PC-3 (cell line): ENCODE measurements around the gene FGD5. TPM values are rescaled to one million over a fixed set of nuclear protein-coding genes. Genes with fewer than 3 reads are reported as not detected.

Source experiments
- ATAC-seq: fragments of 200-7000 bp; cut with Tn5 transposase; 2 replicates; pipeline ENCODE4 v1.9.1; 2020; ENCODE audit warnings: mild to moderate bottlenecking, moderate library complexity
- BruUV-seq: library from RNA; stranded (reverse); fragments of 400-500 nt; replicated peaks from 2 replicates; lab custom pipeline; 2021; lab: Mats Ljungman, UMichigan
- CTCF ChIA-PET: fragments of 300-600 bp; sonication (Branson Sonifier 250); formaldehyde crosslinking; loops from one replicate; lab custom pipeline; 2022; ENCODE audit warnings: antibody characterized with exemption; lab: Charles Lee
- POLR2A ChIA-PET: fragments of 300-600 bp; sonication (Branson Sonifier 250); formaldehyde crosslinking; loops from one replicate; lab custom pipeline; 2022; ENCODE audit warnings: antibody characterized with exemption; ENCODE audit not compliant: unreplicated experiment; lab: Charles Lee
- DNase-seq: peaks from one replicate; pipeline ENCODE4 v3.0.0-alpha.2; 2015
- H2AFZ ChIP-seq: fragments of 300-600 bp; sonication (generic); 2 replicates; pipeline ENCODE4 v1.6.0; 2016; ENCODE audit warnings: antibody characterized with exemption, low read length
- H3F3A ChIP-seq: fragments of 300-600 bp; sonication (generic); one replicate; pipeline ENCODE4 v1.6.0; 2017; ENCODE audit warnings: antibody characterized with exemption, low read length, control low read depth, mild to moderate bottlenecking; ENCODE audit not compliant: unreplicated experiment
- H3K27ac ChIP-seq: fragments of 300-600 bp; sonication (generic); 2 replicates; pipeline ENCODE4 v1.5.1; 2016; ENCODE audit warnings: mild to moderate bottlenecking, low read length
- H3K27me3 ChIP-seq: fragments of 300-600 bp; sonication (generic); 2 replicates; pipeline ENCODE4 v1.6.1; 2016; ENCODE audit warnings: low read length, mixed read lengths
- H3K36me3 ChIP-seq: fragments of 300-600 bp; sonication (generic); 2 replicates; pipeline ENCODE4 v1.6.1; 2016; ENCODE audit warnings: low read depth, mixed run types, low read length, mixed read lengths
- H3K4me1 ChIP-seq: fragments of 300-600 bp; sonication (generic); 2 replicates; pipeline ENCODE4 v1.5.1; 2016; ENCODE audit warnings: low read length; ENCODE audit not compliant: insufficient read depth
- H3K4me2 ChIP-seq: fragments of 300-600 bp; sonication (generic); 2 replicates; pipeline ENCODE4 v1.6.0; 2016; ENCODE audit warnings: low read length
- H3K4me3 ChIP-seq: fragments of 300-600 bp; sonication (generic); 2 replicates; pipeline ENCODE4 v1.5.1; 2016; ENCODE audit warnings: mild to moderate bottlenecking, low read length, mixed read lengths
- H3K79me2 ChIP-seq: fragments of 300-600 bp; sonication (generic); 2 replicates; pipeline ENCODE4 v1.6.1; 2017; ENCODE audit warnings: low read length, mixed read lengths
- H3K9ac ChIP-seq: fragments of 300-600 bp; sonication (generic); 2 replicates; pipeline ENCODE4 v1.6.0; 2016; ENCODE audit warnings: mild to moderate bottlenecking, low read length
- H3K9me2 ChIP-seq: fragments of 300-600 bp; sonication (generic); replicated peaks from 2 replicates; pipeline ENCODE4 v1.6.1; 2016; ENCODE audit warnings: mixed run types, low read length, mixed read lengths
- H3K9me3 ChIP-seq: fragments of 300-600 bp; sonication (generic); 2 replicates; pipeline ENCODE4 v1.6.1; 2016; ENCODE audit warnings: low read length, mixed read lengths
- H4K20me1 ChIP-seq: fragments of 300-600 bp; sonication (generic); 2 replicates; pipeline ENCODE4 v1.6.1; 2016; ENCODE audit warnings: low read length, mixed read lengths
- CTCF ChIP-seq: fragments of 300-600 bp; sonication (generic); conservative IDR thresholded peaks from 2 replicates; pipeline ENCODE4 v1.5.1; 2017; ENCODE audit warnings: antibody characterized with exemption, low read depth, mild to moderate bottlenecking, low read length
- EZH2 ChIP-seq: fragments of 300-600 bp; sonication (generic); IDR thresholded peaks from one replicate; pipeline ENCODE4 v1.6.1; 2017; ENCODE audit warnings: antibody characterized with exemption, mild to moderate bottlenecking, low read length; ENCODE audit not compliant: unreplicated experiment
- EZH2phosphoT487 ChIP-seq: fragments of 300-600 bp; sonication (generic); IDR thresholded peaks from 2 replicates; pipeline ENCODE4 v1.6.1; 2018; ENCODE audit warnings: mild to moderate bottlenecking, antibody characterized with exemption, low read length, borderline replicate concordance
- intact Hi-C: fragments of 100-400 bp; cut with micrococcal nuclease; formaldehyde crosslinking; loops from 2 replicates; pipeline ENCODE4 v1.9.0; 2023
- total RNA-seq: library from RNA; depleted of rRNA; stranded (reverse); fragments of >200 nt; gene quantifications from 2 replicates; pipeline ENCODE4 v1.2.3, GENCODE V29; 2014

Gene FGD5
- total RNA-seq, 1 experiment from 2014 or later = not detected

DNA sequence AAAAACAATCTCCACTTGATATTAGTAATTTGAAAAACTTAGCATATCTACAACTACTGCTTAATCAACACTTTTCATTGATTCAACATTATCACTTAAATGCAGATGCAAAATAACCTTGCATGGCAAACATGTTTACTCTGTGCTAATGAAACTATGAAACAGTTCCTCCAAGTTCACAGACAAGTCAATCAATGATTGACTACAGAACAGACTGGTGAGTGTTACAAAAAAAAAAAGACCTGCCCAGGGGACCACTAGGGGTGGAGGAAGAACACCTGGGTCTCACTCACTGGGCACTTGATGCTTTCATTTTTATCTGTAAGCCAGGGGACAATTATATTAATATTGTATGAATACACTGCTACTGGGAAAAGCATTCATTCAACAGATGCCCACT lies 124.3 kb downstream of the FGD5 start:
- H3K27ac ChIP-seq = no peak overlapping the region
- ATAC-seq (no peak), DNase-seq (no peak)
- no peak overlapping the region for H3K4me2 ChIP-seq
- H3K4me1 ChIP-seq = 0 out of 2 replicates have a peak, but pooled peaks cover 8% of the 10 kb centered on the region
- H3K79me2 ChIP-seq = peaks cover 37% of the 10 kb centered on the region
- H3K9me2 ChIP-seq = no peaks in the 10 kb centered on the region
- H3K36me3 ChIP-seq = peaks cover 11% of the 10 kb centered on the region; the same call in 1 of the 2 replicates
- H2AFZ ChIP-seq = no peak overlapping the region
- H3K9me3 ChIP-seq = no peaks in the 10 kb centered on the region
- H3K27me3 ChIP-seq = no peaks in the 10 kb centered on the region
- POLR2A ChIA-PET = no interaction called here
- CTCF ChIA-PET = no interaction called here
- no peak overlapping the region for H3K9ac ChIP-seq
- H3F3A ChIP-seq = no peaks in the 10 kb centered on the region
- no TSS peak for BruUV-seq
- peaks cover 4% of the 10 kb centered on the region; the same call in 1 of the 2 replicates for H4K20me1 ChIP-seq
- TF ChIP-seq CTCF (no peak), EZH2phosphoT487 (no peak), EZH2 (no peak)
- H3K4me3 ChIP-seq = no peak overlapping the region
- intact Hi-C loops = no loop called here

- no peaks in the 10 kb centered on the region for H3F3A ChIP-seq
- peaks cover 4% of the 10 kb centered on the region; the same call in 1 of the 2 replicates for H4K20me1 ChIP-seq
- peak overlapping the region; percentile 86 for H3K4me2 ChIP-seq
- ChIA-PET POLR2A (no interaction called here), CTCF (interaction anchor here (0.6 kb wide), 1 partner anchor 20 kb away, joined by 3 read pairs; no protein-coding TSS in a partner anchor)
- no peak overlapping the region for H3K27ac ChIP-seq
- intact Hi-C loops = loop anchor here (2.0 kb wide), 1 partner anchor 53 kb away; no protein-coding TSS in a partner anchor
- H3K4me3 ChIP-seq = peak overlapping the region; percentile 91
- no peak for ATAC-seq
- H3K9me3 ChIP-seq = no peaks in the 10 kb centered on the region
- peak overlapping the region; percentile 99 for H3K9ac ChIP-seq
- TF ChIP-seq CTCF = no peak
- TF ChIP-seq EZH2 = no peak
- TF ChIP-seq EZH2phosphoT487 = no peak
- peaks cover 64% of the 10 kb centered on the region for H3K79me2 ChIP-seq
- no peaks in the 10 kb centered on the region for H3K27me3 ChIP-seq
- no peaks in the 10 kb centered on the region for H3K9me2 ChIP-seq
- peaks cover 16% of the 10 kb centered on the region; the same call in 1 of the 2 replicates for H3K4me1 ChIP-seq
- BruUV-seq = no TSS peak
- H2AFZ ChIP-seq = no peak overlapping the region
- DNase-seq = no peak
- H3K36me3 ChIP-seq = peaks cover 11% of the 10 kb centered on the region; the same call in 1 of the 2 replicates
These were observed 127.5 kb downstream of the FGD5 start for GRCh38 chr3:14946236-14946635.

DNA sequence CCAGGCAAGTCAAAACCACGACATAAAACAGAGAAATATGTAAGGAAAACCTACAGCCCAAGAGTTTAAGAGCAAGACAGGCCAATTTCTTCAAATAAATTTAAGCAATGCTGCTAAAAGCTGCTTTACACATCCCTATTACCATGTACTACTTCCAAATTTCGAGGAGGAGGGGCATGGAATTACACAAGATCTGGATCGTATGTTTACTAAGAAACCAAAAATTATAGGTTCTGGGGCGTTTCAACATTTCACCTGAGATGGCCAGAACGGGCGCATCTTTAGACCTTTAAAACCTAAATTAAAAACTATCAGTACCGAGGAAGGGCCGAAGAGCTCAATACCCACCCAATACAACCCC lies 128.0 kb downstream of the FGD5 start:
- H3K9me3 ChIP-seq = no peaks in the 10 kb centered on the region
- intact Hi-C loops = loop anchor here (2.0 kb wide), 1 partner anchor 52 kb away; no protein-coding TSS in a partner anchor
- peaks cover 16% of the 10 kb centered on the region; the same call in 1 of the 2 replicates for H3K4me1 ChIP-seq
- ChIA-PET CTCF (interaction anchor here (0.6 kb wide), 1 partner anchor 19 kb away, joined by 3 read pairs; no protein-coding TSS in a partner anchor), POLR2A (no interaction called here)
- peaks cover 68% of the 10 kb centered on the region for H3K79me2 ChIP-seq
- no peaks in the 10 kb centered on the region for H3K27me3 ChIP-seq
- TF ChIP-seq EZH2 (no peak), CTCF (no peak), EZH2phosphoT487 (no peak)
- peaks cover 11% of the 10 kb centered on the region; the same call in 1 of the 2 replicates for H3K36me3 ChIP-seq
- H3F3A ChIP-seq = no peaks in the 10 kb centered on the region
- ATAC-seq = no peak
- peak overlapping the region; percentile 91 for H3K4me3 ChIP-seq
- H2AFZ ChIP-seq = peak overlapping the region; percentile 86
- BruUV-seq = TSS peak; percentile 47
- DNase-seq = no peak
- peaks cover 4% of the 10 kb centered on the region; the same call in 1 of the 2 replicates for H4K20me1 ChIP-seq
- no peaks in the 10 kb centered on the region for H3K9me2 ChIP-seq
- H3K27ac ChIP-seq = peak overlapping the region; percentile 68
- peak overlapping the region; percentile 99 for H3K9ac ChIP-seq
- peak overlapping the region; percentile 86 for H3K4me2 ChIP-seq
